ENCODE measurements around the gene P4HB.

The P4HB gene

DNA sequence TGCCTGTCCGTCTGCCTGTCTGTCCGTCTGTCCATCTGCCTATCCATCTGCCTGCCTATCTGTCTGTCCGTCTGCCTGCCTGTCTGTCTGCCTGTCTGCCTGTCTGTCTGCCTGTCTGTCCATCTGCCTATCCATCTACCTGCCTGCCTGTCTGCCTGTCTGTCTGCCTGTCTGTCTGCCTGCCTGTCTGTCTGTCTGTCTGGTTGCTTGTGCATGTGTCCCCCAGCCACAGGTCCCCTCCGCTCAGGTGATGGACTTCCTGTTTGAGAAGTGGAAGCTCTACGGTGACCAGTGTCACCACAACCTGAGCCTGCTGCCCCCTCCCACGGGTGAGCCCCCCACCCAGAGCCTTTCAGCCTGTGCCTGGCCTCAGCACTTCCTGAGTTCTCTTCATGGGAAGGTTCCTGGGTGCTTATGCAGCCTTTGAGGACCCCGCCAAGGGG lies 50.8 kb downstream of the P4HB start:
- DNase-seq (ENCODE audit: low read depth), result no peak
- TF ChIP-seq, protein P1, sequence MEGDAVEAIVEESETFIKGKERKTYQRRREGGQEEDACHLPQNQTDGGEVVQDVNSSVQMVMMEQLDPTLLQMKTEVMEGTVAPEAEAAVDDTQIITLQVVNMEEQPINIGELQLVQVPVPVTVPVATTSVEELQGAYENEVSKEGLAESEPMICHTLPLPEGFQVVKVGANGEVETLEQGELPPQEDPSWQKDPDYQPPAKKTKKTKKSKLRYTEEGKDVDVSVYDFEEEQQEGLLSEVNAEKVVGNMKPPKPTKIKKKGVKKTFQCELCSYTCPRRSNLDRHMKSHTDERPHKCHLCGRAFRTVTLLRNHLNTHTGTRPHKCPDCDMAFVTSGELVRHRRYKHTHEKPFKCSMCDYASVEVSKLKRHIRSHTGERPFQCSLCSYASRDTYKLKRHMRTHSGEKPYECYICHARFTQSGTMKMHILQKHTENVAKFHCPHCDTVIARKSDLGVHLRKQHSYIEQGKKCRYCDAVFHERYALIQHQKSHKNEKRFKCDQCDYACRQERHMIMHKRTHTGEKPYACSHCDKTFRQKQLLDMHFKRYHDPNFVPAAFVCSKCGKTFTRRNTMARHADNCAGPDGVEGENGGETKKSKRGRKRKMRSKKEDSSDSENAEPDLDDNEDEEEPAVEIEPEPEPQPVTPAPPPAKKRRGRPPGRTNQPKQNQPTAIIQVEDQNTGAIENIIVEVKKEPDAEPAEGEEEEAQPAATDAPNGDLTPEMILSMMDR (IDR thresholded peaks at IDR 0.05; ENCODE audit: control insufficient read depth, insufficient read depth, low read depth, low read length, missing control alignments), result no peak

GRCh38 chr17:81808778-81809555 lies 51.4 kb downstream of the P4HB start:
- H3K4me3 ChIP-seq (ENCODE audit: control insufficient read depth, low read depth, low read length), result no peak overlapping the region
- no peak for DNase-seq (ENCODE audit: low read depth)
- TF ChIP-seq, protein P1 (IDR thresholded peaks at IDR 0.05; ENCODE audit: control insufficient read depth, insufficient read depth, low read depth, low read length, missing control alignments), result no peak

More for the DNA sequence above, 50.8 kb downstream of the P4HB start:
- no peak overlapping the region for H3K4me3 ChIP-seq (ENCODE audit: control insufficient read depth, low read depth, low read length)

- DNase-seq (ENCODE audit: low read depth), result no peak
- TF ChIP-seq, protein P1 (IDR thresholded peaks at IDR 0.05; ENCODE audit: control insufficient read depth, insufficient read depth, low read depth, low read length, missing control alignments), result no peak
Measured at GRCh38 chr17:81807839-81808238, 52.5 kb downstream of the P4HB start.

DNA sequence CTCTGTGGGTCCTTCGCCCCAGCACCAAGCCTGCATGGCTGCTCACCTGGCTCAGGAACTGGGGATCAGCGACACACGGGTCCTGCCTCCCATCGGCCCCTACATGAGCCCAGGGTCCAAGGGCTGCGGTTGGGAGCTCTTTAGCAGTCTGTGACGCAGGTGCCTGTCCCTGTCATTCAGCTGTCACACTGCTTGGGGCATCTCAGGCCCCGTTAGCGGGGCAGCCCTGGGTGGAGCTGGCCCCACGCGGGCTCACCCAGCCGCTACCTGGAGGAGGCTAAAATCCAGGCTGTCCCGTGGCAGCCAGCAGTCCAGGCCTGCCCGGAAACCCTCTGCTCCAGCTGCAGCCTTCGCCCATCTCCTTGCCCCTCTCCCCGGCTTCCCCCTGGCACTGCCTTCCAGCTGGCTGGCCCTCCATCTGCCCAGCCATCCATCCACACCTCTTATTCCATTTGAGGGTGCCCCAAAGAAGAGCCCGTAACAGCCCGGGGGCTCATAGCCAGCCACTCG lies 53.1 kb downstream of the P4HB start:
- no peak overlapping the region for H3K4me3 ChIP-seq (ENCODE audit: control insufficient read depth, low read depth, low read length)
- TF ChIP-seq, protein P1 (IDR thresholded peaks at IDR 0.05; ENCODE audit: control insufficient read depth, insufficient read depth, low read depth, low read length, missing control alignments), result no peak
- no peak for DNase-seq (ENCODE audit: low read depth)

More at GRCh38 chr17:81807839-81808238, 52.5 kb downstream of the P4HB start:
- H3K4me3 ChIP-seq (ENCODE audit: control insufficient read depth, low read depth, low read length), result no peak overlapping the region

DNA sequence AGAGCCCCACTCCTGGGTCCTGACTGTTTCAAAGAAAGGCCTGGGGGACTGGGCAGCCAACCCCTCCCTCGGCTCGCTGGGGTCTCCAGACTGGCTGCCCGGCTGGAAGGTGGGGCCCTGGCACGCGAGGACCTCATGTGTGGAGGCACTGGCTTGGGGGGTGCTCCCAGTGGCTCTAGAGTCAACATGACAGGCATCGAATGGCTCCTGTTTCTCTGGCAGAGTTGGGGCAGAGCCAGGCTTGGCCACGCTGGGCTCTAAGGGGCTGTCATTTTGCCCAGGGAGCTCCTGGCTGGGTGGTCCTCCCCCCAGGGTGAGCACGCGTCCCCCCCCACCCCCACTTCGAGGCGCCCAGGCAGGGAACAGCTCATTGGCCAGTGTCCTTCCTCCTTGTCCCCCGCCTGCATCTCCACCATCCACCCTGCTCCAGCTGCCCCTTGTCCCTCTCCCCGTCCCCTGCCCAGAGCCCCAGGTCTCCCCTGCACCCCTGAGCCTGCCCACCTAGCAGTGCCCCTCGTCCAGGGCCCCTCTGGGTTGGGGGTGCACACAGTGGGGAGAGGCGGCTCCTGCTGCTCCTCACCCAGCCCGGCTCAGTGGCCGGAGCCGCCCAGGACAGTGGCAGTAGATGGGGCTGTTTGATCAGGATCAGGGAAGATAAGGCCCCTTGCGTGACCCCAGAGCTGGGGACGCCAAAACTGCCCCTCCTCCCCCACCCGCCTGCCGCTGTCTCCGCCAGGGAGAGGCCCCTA lies 53.7 kb downstream of the P4HB start:
- no peak overlapping the region for H3K4me3 ChIP-seq (ENCODE audit: control insufficient read depth, low read depth, low read length)
- no peak for DNase-seq (ENCODE audit: low read depth)
- TF ChIP-seq, protein P1 (IDR thresholded peaks at IDR 0.05; ENCODE audit: control insufficient read depth, insufficient read depth, low read depth, low read length, missing control alignments), result no peak

DNA sequence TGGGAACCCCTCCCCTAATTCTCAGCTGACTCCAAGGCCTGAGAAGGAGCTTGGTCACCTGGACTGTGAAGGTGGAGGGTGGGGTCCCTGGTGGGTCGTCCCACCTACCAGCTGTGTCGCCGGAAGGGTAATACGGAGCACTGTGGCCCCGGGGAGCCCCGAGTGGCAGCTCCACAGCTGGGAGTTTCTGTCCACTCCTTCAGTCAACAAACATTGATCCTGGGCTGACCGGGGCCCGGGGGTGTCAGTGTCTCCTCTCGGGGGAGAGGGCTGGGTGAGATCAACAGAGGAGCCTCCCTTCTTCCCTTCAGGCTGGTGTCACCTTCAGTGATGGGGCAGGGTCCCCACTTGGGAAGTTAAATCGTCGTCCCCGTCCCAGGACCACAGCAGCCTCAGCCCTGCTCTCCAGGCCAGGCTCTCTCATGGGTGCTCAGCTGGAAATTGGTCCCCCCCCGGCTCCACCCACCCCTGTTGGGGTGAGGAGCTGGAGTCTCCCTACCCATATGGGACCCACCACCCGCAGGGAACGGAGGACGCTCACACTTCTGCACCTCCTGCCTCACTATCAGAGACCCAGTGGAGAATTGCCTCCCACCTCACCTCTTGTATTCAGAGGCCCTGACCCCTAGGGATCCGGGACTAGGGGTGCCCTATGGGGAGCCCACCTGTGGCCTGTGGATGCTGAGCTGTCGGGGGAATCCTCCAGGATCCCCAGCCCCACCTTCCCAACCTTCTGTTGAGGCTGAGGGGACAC lies 54.5 kb downstream of the P4HB start:
- no peak for DNase-seq (ENCODE audit: low read depth)
- TF ChIP-seq, protein P1 (IDR thresholded peaks at IDR 0.05; ENCODE audit: control insufficient read depth, insufficient read depth, low read depth, low read length, missing control alignments), result no peak

More for the DNA sequence above, 54.5 kb downstream of the P4HB start:
- no peak overlapping the region for H3K4me3 ChIP-seq (ENCODE audit: control insufficient read depth, low read depth, low read length)

Measured in AG09309 (cell line).